ENCODE results near the gene REP15.

Gene REP15

GRCh38 chr12:27673101-27673718 lies 23.0 kb upstream of the REP15 start:
- peaks cover 57% of the 10 kb centered on the region for H3K36me3 Mint-ChIP-seq (ENCODE audit: low read depth)
- H3K4me1 Mint-ChIP-seq = peaks cover 11% of the 10 kb centered on the region
- H3K9me3 Mint-ChIP-seq = no peaks in the 10 kb centered on the region
- H3K4me3 Mint-ChIP-seq = no peak overlapping the region
- H3K27ac Mint-ChIP-seq = no peak overlapping the region
- H3K27me3 Mint-ChIP-seq (ENCODE audit: low read depth) = no peaks in the 10 kb centered on the region
- TF ChIP-seq CTCF (IDR thresholded peaks at IDR 0.05; ENCODE audit: unreplicated experiment in 3 of 3) = no peak

GRCh38 chr12:27674989-27675388 lies 21.3 kb upstream of the REP15 start:
- H3K27ac Mint-ChIP-seq = no peak overlapping the region
- no peak overlapping the region for H3K4me3 Mint-ChIP-seq

GRCh38 chr12:27680619-27681018 lies 15.6 kb upstream of the REP15 start:
- H3K27ac Mint-ChIP-seq = no peak overlapping the region
- TF ChIP-seq CTCF (IDR thresholded peaks at IDR 0.05; ENCODE audit: unreplicated experiment in 3 of 3) = no peak
- H3K9me3 Mint-ChIP-seq = no peaks in the 10 kb centered on the region
- H3K4me3 Mint-ChIP-seq = no peak overlapping the region
- no peaks in the 10 kb centered on the region for H3K4me1 Mint-ChIP-seq
- H3K27me3 Mint-ChIP-seq (ENCODE audit: low read depth) = no peaks in the 10 kb centered on the region
- H3K36me3 Mint-ChIP-seq (ENCODE audit: low read depth) = peaks cover 59% of the 10 kb centered on the region

More at GRCh38 chr12:27674989-27675388, 21.3 kb upstream of the REP15 start:
- peaks cover 11% of the 10 kb centered on the region for H3K4me1 Mint-ChIP-seq
- peaks cover 54% of the 10 kb centered on the region for H3K36me3 Mint-ChIP-seq (ENCODE audit: low read depth)
- TF ChIP-seq CTCF (IDR thresholded peaks at IDR 0.05; ENCODE audit: unreplicated experiment in 3 of 3) = no peak
- H3K9me3 Mint-ChIP-seq = no peaks in the 10 kb centered on the region
- no peaks in the 10 kb centered on the region for H3K27me3 Mint-ChIP-seq (ENCODE audit: low read depth)

GRCh38 chr12:27682534-27682933 lies 13.7 kb upstream of the REP15 start:
- no peak overlapping the region for H3K4me3 Mint-ChIP-seq
- peaks cover 57% of the 10 kb centered on the region for H3K36me3 Mint-ChIP-seq (ENCODE audit: low read depth)
- no peaks in the 10 kb centered on the region for H3K4me1 Mint-ChIP-seq
- H3K27me3 Mint-ChIP-seq (ENCODE audit: low read depth) = no peaks in the 10 kb centered on the region
- TF ChIP-seq CTCF (IDR thresholded peaks at IDR 0.05; ENCODE audit: unreplicated experiment in 3 of 3) = no peak
- no peaks in the 10 kb centered on the region for H3K9me3 Mint-ChIP-seq
- no peak overlapping the region for H3K27ac Mint-ChIP-seq

- Mint-ChIP-seq H3K36me3 (ENCODE audit: low read depth) (peaks cover 60% of the 10 kb centered on the region), H3K4me3 (no peak overlapping the region), H3K27me3 (ENCODE audit: low read depth) (no peaks in the 10 kb centered on the region), H3K4me1 (no peaks in the 10 kb centered on the region), H3K9me3 (no peaks in the 10 kb centered on the region), H3K27ac (no peak overlapping the region)
- TF ChIP-seq CTCF (IDR thresholded peaks at IDR 0.05; ENCODE audit: unreplicated experiment in 3 of 3) = no peak
Observed at GRCh38 chr12:27685274-27685673, 11.0 kb upstream of the REP15 start.

GRCh38 chr12:27686147-27686546 lies 10.1 kb upstream of the REP15 start:
- no peak overlapping the region for H3K4me3 Mint-ChIP-seq
- no peaks in the 10 kb centered on the region for H3K4me1 Mint-ChIP-seq
- H3K27ac Mint-ChIP-seq = no peak overlapping the region
- peaks cover 58% of the 10 kb centered on the region for H3K36me3 Mint-ChIP-seq (ENCODE audit: low read depth)
- H3K9me3 Mint-ChIP-seq = no peaks in the 10 kb centered on the region
- TF ChIP-seq CTCF (IDR thresholded peaks at IDR 0.05; ENCODE audit: unreplicated experiment in 3 of 3) = no peak
- H3K27me3 Mint-ChIP-seq (ENCODE audit: low read depth) = no peaks in the 10 kb centered on the region
